Cardiac fibroblast (primary cell): ENCODE data around the gene USP49.

Experiments
- DNase-seq, 2 donors: peaks; one replicate each; pipeline versions ENCODE4 v3.0.0 to v3.0.0-alpha.2; 2010; ENCODE audit warnings: low read depth in 2 of 2
- H3K4me3 ChIP-seq, 2 donors: replicated peaks in 1 of 2; 1 replicate in 1 of 2; 2 replicates in 1 of 2; pipeline ENCODE4 v1.5.1; 2011; ENCODE audit warnings: low read depth in 2 of 2, low read length in 2 of 2, mild to moderate bottlenecking in 2 of 2, moderate library complexity in 1 of 2
- TF ChIP-seq, protein P1 (sequence below): IDR thresholded peaks from one replicate; pipeline ENCODE4 v1.5.1; 2011; ENCODE audit warnings: low read depth, mild to moderate bottlenecking, low read length, inconsistent platforms

Gene USP49

DNA sequence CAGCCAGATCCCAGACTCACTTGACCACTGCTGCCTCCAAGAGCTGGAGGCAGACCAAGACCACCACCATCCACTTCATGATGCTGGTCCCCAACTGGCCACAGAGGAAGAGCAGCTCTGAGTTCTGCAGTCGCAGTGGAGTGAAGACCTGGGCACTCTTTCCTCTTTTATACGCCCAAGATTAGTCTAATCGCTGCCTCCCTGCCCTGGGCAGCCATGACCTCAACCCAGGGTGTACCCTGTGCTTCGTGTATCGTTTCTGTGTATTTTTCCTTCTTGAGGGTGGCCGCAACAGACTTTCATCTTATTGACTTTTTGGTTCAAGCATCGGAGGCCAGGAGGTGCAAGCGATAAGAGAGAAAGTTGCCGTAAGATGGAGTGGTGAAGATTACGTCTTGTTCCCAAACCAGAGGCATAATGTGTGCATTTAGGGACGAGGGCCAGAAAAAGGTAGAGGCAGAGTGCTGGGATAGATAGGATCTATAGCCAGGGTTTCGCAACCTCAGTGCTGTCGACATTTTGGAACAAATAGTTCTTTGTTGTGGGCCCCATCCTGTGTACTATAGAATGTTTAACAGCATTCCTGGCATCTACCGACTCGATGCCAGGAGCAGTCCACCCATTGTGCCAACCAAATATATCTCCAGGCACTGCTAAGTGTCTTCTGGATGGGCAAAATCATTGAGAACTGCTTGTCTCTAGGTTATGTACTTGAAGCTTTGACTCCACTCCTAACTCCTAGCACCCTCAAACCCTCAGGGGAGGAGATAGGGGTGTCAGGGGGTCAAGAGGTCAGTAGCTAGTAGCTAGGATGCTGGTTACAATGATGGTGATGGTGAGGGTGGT is 147.7 kb downstream of the USP49 start, which contains the start of gene PGC:
Gene PGC (minus strand): TSS at position 142 of the 846 bp plus-strand sequence. CDS start 63 bp downstream, at position 79.
- TF ChIP-seq, protein P1, sequence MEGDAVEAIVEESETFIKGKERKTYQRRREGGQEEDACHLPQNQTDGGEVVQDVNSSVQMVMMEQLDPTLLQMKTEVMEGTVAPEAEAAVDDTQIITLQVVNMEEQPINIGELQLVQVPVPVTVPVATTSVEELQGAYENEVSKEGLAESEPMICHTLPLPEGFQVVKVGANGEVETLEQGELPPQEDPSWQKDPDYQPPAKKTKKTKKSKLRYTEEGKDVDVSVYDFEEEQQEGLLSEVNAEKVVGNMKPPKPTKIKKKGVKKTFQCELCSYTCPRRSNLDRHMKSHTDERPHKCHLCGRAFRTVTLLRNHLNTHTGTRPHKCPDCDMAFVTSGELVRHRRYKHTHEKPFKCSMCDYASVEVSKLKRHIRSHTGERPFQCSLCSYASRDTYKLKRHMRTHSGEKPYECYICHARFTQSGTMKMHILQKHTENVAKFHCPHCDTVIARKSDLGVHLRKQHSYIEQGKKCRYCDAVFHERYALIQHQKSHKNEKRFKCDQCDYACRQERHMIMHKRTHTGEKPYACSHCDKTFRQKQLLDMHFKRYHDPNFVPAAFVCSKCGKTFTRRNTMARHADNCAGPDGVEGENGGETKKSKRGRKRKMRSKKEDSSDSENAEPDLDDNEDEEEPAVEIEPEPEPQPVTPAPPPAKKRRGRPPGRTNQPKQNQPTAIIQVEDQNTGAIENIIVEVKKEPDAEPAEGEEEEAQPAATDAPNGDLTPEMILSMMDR: no peak
- DNase-seq: peak in 1 of 2 donors; percentile 23
- H3K4me3 ChIP-seq: no peak within 1 kb of the TSS

DNA sequence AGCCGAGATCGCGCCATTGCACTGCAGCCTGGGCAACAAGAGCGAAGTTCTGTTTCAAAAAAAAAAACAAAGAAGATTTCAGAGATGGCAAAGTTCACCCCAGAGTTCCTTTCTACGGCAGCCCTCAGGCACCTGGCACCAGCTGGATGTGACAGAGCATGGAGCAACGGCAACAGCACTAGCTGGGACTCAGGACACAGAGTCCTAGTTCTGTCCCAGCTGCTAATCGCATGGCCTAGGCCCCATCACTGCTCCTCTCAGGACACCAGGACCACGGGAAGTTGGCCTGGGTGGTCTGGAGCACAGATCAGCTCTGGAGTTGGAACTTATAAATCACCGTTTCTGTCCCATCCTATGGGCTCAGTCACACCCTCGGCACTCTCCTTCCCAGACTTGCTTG is 149.1 kb downstream of the USP49 start:
- TF ChIP-seq, protein P1: no peak
- no peak for DNase-seq
- no peak overlapping the region for H3K4me3 ChIP-seq

DNA sequence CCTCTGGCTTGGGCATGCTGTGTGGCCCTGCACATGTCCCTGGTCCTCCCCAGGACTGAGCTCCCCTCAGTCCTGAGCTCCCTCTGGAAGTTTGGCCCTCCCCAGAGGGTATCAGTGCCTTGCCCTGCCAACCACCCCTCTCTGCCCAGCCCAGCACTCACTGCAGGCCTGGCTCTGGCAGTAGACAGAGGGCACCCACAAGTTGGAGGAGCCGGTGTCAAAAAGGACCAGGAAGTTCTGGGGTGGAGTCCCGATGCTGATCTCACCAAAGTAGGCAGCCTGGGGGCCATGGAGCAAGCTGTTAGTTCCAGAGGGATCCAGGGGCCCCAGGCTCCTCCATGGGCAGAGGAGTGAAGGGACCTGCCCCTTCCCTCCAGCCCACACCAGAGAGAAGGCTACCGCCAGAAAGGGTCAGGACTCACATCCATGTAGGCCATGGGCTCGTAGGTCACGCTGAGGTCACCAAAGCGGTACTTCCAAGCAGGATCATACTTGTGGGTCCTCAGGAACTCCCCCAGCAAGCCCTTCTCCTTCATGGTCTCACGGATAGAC is 150.9 kb downstream of the USP49 start:
- no peak for DNase-seq
- TF ChIP-seq, protein P1: no peak
- no peak overlapping the region for H3K4me3 ChIP-seq

DNA sequence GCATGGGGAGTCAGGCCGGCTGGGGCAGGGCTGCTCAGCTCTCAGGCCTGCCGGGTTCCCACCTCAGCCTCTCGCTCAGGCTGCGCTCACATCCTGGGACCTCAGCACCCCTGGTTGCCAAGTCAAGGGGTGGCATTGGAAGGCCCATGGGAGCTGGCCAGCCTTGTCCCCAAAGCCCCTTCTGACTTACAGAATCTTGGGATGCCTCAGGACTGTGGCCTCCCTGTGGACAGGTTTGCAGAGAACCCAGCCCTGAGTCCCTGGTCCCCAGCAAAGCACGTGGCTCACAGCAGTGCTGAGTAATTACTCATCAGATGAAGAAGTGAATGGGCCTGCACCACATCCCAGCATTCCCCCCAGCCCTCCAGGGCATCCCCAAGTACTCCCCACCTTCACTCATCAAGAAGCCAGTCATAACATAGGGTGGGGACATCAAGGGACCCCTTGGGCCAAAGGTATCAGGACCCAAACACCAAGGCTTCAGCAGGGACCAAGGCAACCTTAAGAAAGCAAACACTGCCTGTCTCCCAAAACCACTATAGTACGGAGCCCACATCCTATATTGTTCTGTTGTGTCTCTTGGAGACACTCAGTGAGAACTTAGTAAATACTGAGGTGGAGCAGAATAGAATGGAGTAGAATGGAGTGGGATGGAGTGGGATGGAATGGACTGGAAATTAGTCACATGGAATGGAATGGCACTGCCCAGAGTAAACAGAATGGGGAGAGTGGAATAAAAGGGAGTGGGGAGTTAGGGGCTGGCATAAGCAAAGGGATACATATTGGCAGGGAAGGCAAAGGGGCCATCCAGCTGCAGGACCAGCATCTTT is 151.6 kb downstream of the USP49 start:
- no peak for DNase-seq
- TF ChIP-seq, protein P1: no peak
- H3K4me3 ChIP-seq: no peak overlapping the region

DNA sequence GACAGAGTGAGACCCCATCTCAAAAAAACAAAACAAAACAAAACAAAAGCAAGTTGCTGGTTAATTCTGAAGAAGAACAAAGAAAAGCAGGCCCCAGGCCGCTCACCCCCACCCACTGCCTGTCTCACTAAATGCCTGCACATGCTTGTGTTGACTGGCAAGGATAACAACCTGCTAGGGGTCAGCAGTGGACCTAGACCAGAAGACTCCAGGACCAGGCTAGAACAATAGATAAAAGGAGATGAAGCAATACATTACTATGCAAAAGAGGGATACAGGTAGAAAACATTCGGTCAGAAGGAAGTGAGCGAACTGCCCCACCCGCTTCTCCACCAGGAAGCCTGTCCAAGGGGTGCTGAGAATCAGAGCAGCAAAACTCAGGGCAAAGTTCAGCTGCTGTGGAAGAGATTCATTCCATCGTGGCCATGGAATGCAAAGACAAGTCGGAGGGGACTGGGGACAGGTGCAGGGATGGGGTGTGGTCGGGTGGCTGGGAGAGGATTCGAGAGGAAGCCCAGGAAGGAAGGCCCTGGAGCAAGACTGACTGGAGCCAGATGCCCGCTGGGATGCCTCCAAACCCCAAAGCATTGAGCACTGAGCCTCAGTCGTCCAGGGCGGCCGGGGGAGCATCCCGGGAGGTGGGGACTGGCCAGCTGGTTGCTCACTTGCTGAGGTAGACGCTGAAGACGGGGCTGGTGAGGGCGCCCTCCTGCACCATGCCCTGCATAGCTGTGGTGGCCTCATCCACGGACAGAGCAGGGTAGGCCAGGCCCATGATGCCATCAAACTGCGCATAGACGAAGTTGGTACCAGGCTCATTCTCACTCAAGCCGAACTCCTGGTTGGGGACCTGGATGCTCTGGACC is 153.3 kb downstream of the USP49 start:
- no peak for DNase-seq
- TF ChIP-seq, protein P1: no peak

More for the DNA sequence above, 153.3 kb downstream of the USP49 start:
- no peak overlapping the region for H3K4me3 ChIP-seq
